Activated CD8-positive, alpha-beta memory T cell treated with anti-CD3 and anti-CD28 coated beads, Interleukin-2, amount 50 U/mL, for 1 hour (primary cell): ENCODE measurements around the gene AACS.
"Not testable (repeated sequence)": the region's sequence is repeated elsewhere in the genome, so short reads cannot be mapped to it uniquely, and the experiment has no call there.

Experiments used
- DNase-seq: peaks from one replicate; pipeline ENCODE4 v3.0.0-alpha.2; 2020; ENCODE audit errors: extremely low read depth

The AACS gene

GRCh38 chr12:125091401-125091800, 26.2 kb downstream of the AACS start:
- no peak for DNase-seq

- no peak for DNase-seq
Measured at GRCh38 chr12:125092108-125092871, 27.1 kb downstream of the AACS start.

- no peak for DNase-seq
Measured at GRCh38 chr12:125092872-125093680, 27.8 kb downstream of the AACS start.

- no peak for DNase-seq
Measured at GRCh38 chr12:125093681-125094330, 28.6 kb downstream of the AACS start.

- no peak for DNase-seq
Measured at GRCh38 chr12:125096894-125097293, 31.7 kb downstream of the AACS start.

GRCh38 chr12:125097427-125097826, 32.2 kb downstream of the AACS start:
- DNase-seq: no peak

- DNase-seq: no peak
Measured at GRCh38 chr12:125098676-125099408, 33.6 kb downstream of the AACS start.

GRCh38 chr12:125099409-125099782, 34.2 kb downstream of the AACS start:
- DNase-seq: no peak

GRCh38 chr12:125100551-125101434, 35.6 kb downstream of the AACS start:
- DNase-seq: no peak

GRCh38 chr12:125104982-125105381, 39.7 kb downstream of the AACS start:
- no peak for DNase-seq

GRCh38 chr12:125105600-125105999, 40.4 kb downstream of the AACS start:
- no peak for DNase-seq

- no peak for DNase-seq
Measured at GRCh38 chr12:125110641-125111360, 45.6 kb downstream of the AACS start.

GRCh38 chr12:125111403-125111802, 46.2 kb downstream of the AACS start:
- DNase-seq: no peak

GRCh38 chr12:125112614-125113013, 47.4 kb downstream of the AACS start:
- not testable (repeated sequence) for DNase-seq

- DNase-seq: no peak
Measured at GRCh38 chr12:125113263-125113662, 48.0 kb downstream of the AACS start.

- DNase-seq: no peak
Measured at GRCh38 chr12:125113789-125114188, 48.6 kb downstream of the AACS start.

- no peak for DNase-seq
Measured at GRCh38 chr12:125114365-125115141, 49.3 kb downstream of the AACS start.

GRCh38 chr12:125120566-125120965, 55.3 kb downstream of the AACS start:
- no peak for DNase-seq

GRCh38 chr12:125121106-125121505, 55.9 kb downstream of the AACS start:
- no peak for DNase-seq
